ENCODE results near the gene MACROD1.

MACROD1 gene

DNA sequence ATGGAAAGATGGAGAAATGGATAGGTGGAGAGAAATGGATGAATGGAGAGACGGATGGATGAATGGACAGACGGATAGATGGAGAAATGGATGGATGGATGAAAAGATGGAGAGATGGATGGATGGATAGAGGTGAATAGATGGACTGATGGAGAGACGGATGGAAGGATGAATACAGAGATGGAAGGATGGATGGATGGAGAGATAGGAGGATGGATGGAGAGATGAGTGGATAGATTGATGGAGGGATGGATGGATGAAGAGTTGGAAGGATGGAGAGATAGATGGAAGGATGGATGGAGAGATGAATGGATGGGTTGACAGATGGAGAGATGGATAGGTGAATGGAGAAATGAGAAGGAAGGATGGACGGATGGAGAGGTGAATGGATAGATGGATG is 66.5 kb downstream of the MACROD1 start:
- H3K27ac ChIP-seq = no peak overlapping the region
- no peak overlapping the region for H3K4me3 ChIP-seq

DNA sequence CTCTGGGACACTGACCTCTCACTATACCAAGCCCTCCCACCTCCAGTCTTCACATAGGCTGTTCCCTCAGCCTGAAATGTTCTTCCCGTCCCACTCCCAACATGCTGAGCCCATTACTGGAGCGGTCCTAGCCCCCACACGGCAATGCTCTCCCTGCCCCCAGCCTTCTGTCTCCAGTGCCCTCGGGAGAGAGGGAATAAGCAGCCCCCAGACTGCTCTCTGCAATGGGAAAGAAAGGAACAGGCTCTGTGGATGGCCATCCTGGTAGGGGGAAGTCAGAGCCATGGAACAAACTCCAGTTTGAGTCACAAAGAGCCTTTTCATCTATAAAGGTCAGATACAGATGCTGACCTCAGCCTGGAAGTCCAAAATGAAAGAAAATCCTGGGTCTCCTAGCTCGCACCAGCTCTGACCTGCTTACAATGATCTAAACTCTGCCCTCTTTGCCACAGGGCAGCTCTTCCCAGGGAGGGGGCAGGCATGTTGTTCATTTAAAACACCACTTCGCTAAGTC is 67.5 kb downstream of the MACROD1 start:
- no peak overlapping the region for H3K27ac ChIP-seq
- no peak overlapping the region for H3K4me3 ChIP-seq

DNA sequence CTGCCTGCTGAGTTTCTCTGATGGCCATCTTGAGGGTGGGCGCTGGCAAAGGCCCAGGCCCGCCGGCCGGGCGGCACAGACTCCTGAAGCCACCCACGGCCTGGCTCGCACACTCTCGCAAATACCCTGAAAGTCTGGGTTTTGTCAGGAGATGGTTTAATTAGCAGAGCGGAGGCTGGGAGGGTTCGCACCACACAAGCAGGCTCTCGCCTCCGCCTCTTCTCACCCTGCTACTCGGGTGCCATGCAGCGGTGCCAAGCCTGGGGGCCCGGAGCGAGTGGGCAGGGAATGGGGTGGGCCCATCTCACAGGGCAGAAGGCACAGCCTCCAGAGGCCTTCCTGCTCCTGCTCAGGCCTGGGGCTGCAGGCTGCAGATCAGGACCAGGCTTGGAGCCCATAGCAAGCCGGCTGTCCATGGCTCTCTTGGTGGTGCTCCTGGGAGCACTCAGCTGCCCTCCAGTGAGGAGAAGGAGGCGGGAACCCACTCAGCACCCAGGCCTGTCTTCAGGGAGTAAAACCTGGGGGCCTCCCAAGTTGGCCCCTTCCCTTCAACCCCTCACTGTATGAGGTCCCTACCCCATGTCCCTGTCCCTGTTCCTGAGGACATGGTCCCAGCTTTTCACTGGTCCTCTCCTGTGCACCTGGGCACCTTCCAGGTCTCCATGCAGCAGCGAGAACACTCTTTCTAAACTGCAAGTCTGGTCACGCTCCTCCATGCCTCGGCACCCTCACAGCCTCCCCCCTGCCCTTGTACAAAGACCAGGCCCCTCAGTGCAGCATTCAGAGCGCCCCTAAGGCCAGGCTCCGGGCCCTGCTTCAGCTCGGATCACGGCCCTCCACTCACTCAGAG is 68.2 kb downstream of the MACROD1 start:
- Histone ChIP-seq H3K4me3 (no peak overlapping the region), H3K27ac (no peak overlapping the region)

DNA sequence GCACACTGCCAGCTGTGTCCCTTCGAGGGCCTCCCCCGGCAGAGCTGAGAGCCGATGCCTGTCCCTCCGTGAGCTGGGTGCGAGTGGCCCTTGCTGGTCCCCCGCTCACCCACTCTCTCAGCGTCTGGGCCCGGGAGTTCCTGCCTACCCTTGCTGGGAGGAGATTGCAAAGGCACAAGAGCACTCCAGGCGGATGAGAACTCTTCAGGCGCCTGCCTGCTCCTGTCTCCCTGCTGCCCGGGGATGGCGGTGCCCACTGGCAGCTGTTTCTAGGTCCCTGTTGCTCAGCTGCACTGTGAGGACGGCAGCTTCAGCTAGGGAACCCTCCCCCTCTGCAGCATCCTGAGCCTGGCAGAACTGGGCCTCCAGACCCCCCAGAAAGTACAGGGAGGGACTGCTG is 69.1 kb downstream of the MACROD1 start:
- peak overlapping the region in 1 of 21 experiments; percentile 25 for H3K27ac ChIP-seq
- H3K4me3 ChIP-seq = no peak overlapping the region

DNA sequence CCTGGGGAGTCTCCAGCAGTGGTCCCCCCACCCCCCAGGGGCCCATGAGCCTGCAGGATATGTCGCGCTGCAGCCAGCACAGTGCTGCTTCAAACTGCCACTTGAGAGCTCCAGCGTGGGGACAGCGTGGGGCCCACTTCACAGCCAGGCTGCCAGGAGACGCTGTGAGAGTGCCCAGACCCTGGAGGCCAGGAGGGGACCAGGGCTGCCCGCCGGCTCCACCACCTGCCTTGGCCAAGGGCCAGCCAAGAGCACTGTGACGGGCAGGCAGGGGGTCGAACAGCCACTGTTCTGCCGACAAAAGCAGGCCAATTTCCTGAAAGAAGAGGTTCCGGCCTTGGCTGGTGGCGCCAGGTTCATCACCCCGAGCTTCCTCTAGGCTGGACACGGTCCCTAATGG is 70.0 kb downstream of the MACROD1 start:
- H3K27ac ChIP-seq = no peak overlapping the region
- H3K4me3 ChIP-seq = no peak overlapping the region

DNA sequence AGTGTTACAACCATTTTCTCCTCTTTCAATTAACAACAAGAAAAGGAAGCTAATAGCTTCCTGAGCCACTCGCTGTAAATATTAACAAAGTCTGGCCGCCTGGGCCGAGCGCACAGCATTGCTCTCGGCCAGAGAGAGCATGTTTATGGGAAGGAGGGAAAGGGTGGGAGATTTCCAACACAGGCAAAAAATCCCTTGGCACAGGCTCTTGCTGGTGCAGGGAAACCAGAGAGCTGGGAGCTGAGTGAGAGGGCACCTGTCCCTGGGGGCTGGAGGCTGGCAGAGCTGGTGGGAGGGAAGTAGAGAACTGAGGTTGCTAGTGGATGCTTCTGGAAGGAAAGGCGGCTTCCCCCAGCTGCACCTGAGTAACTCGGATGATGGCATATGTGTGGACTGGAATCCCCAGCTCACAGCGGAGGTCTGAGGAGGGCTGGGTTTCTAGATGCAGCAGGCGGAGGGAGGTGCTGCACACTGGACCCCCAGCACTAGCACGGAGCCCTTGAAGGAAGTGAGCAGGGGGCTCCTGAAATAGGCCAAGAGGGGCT is 70.6 kb downstream of the MACROD1 start:
- Histone ChIP-seq H3K27ac (no peak overlapping the region), H3K4me3 (no peak overlapping the region)

DNA sequence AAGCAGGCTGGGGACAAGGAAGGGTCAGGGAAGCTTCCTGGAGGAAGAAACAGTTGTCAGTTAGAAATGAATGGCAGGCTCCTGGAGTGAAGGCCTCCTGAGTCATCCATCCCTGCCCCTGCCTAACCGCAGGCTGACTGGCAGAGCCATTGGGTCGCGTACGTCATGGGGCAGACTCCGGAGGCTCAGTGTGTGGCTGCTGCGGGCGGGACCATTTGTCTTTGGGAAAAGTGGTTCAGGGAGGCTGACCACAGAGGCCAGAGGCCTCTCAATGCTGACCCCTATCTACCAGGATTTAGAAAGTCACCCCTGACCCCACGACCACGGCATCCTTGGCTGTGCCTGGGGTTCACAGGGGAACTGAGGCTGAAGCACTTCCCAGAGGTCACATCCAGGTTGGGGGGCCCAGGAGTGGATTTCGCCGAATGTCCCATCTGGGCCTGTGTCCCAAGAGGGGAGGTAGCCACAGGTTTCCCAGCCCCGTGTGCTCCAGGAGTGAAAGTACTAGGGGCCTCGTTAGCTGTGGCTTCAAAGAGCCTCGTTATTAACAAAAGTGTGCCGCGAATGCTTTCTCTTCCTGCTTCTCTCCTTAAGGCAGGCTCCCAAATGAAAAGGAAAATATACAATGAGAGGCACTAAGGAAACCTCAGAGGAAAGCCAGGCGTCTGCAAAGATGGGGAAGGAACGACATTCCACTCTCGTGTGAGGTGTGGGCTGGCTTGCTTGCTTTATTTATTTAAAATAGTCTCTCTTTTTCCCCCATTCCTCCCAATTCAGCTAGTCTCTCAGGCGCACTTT is 71.3 kb downstream of the MACROD1 start:
- no peak overlapping the region for H3K27ac ChIP-seq

DNA sequence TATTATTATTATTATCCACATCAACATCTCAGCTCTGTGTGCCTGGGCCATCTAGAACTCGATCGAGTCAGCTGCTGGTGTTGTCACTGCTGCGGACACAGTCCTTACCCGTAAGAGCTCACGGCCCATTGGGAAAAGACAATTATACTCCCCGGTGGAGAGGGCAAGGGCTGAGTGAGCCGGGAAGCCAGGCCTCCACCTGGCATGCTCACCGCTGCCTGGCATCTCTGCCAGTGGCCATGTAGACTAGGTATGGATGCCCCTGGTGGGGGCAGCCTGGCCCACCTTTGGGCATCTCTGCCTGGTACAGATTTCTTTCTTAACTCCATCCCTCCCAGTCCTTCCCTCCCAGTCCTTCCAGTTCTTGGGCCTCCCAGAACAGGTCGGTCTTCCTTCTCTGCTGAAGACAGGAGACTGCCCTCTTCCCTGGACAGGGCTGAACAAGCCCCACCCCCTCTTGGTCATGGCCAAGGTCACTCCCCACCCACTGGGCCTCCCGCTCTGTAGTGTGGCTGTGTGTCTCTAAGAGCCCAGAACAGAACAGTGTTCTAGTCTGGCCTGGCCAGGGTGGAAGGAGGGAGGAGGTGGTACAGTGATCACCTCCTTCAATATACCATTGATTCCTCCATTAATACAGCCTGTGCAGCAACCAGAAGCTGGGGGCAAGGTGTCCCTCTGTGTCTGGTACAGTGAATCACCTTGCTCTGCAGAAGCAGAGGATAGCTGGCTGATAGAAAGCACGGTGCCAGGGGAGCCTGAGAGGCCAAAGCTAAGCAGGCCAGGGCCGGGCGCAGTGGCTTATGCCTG is 72.5 kb downstream of the MACROD1 start:
- H3K4me3 ChIP-seq = no peak overlapping the region
- no peak overlapping the region for H3K27ac ChIP-seq

More for the DNA sequence above, 71.3 kb downstream of the MACROD1 start:
- no peak overlapping the region for H3K4me3 ChIP-seq

DNA sequence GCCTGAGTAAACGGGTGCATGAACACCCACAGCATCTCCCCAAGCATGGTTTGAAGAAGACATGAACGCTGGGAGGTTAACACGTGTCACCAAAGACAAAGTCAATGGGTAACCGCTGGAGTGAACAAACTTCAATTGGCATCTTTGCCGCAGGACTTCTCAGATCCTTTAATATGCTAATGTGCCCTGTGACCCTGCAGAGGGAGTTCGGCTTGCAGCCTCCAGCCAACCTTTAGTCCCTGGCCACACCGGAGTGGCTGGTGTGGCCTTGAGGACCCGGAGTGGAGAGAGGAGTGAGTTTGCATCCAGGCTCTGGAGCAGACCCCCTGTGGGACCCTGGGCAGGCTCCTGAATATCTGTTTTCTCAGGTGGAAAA is 73.2 kb downstream of the MACROD1 start:
- Histone ChIP-seq H3K27ac (no peak overlapping the region), H3K4me3 (no peak overlapping the region)

DNA sequence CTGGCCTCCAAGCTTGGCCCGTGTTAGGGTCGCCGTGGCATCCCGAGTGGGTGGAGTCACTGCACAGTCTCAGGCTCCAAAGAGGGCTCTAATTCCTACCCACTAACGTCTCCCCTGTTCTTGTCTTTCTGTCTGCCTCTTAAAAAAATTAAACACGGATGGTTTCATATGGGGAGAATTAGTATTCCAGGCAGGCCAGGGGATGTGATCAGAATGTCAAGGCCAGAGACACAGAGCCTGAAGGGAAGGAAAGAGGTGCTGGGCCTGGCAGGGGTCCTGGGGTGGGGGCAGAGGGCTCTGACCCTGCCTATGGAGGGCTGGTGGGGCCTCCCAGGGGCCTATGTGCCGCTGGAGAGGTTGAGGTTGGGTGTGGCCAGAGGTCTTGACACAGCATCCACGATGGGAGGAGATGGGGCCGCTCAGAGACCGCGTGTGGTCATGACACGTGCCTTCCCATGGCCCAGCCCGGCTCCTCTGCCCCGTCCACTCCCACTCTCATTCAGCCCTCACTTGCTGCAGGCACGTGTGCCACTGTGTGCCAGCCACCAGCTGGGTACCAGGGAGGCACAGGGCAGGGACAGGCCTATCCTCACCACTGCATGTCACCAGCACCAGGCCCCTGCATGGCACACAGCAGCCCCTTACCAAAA is 73.7 kb downstream of the MACROD1 start:
- Histone ChIP-seq H3K4me3 (no peak overlapping the region), H3K27ac (no peak overlapping the region)

DNA sequence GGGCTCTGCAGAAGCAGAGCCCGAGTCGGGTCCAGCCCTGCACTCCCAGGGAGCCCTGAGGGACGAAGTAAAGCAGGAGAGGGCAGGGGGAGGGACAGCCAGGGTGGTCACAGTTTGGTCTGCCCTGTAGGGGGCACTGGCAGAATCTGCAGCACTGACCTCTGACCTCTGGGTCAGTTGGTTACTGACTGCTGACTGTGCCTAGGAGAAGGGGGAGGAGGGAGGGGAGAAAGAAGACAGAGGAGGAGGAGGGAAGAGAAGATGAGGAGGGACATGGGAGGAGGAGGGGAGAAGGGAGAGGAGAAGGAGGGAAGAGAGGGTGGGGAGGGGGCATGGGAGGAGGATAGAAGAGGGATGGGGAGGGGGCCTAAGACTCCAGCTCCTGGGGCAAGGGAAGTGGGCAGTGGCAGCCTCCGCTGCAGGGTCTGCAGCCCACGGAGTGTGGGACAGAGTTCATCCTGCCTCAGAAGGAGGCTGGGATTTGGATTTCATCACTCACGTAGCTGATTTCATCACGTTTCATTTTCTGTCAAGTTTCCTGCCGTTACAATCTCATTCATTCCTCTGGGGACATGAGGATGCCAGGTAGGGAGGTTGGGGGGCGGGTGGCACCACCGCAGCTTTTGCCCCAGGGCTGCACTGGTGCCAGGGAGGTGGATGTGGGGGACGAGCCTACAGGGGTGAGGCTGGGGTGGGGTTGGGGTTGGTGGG is 75.0 kb downstream of the MACROD1 start:
- Histone ChIP-seq H3K4me3 (no peak overlapping the region), H3K27ac (no peak overlapping the region)

DNA sequence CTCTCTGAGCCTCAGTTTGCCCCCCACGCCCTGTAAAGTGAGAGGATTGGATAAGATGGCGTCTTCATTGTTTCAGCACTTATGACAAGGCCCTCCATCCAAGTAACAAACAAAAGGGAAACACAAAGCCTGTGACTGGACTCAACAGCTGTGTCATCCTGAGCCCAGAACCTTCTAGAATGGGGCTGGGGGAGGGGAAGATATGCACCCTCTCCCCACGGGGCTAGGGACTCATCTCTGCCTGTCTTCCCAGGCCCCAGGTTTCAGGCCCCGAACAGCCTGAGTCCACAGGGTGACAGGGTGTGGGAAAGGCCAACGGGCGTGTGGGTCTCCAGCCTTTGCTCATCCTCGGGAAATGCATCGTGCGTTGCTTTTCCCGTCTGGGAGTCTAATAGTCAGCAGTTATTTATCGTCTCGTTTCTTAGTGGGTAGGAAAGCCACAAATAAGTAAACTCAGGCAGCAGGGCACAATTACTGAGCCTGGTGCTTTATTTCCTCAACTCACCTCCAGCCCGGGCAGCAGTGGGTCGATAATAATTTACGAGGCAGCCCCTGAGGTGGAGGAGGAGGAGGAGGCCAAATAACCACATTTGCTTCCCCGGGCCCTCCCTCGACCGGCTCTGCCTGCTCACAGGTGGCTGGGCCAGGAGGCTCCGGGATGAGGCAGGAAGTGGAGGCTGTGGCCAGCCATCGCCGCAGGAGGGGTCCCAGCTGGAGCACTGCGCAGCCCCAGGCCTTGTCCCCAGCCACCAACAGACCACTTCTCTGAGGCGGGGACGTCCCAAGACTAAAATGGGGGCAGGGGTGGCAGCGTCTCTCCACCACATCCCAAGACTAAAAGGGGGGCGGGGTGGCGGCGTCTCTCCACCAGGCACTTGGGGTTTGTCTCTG is 75.8 kb downstream of the MACROD1 start:
- Histone ChIP-seq H3K27ac (no peak overlapping the region), H3K4me3 (no peak overlapping the region)

DNA sequence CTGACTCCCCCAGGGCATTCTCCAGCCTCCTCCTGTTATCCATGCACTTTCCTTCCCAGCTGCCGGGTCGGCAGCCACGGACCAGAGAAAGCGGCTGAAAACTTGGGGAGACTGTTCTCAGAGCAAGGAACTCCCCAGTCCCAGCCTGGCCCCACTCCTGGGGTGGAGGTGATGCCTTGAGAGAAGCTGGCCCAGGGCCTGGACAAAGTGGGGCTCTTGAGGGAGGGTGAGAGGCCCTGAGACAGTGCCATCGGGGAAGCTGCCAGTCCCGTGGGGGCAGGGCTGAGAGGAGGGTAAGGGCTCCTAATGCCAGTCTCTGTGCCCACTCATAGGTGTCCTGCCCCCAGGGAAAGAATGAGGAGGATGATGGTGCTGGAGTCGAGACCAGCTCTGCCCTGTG is 76.4 kb downstream of the MACROD1 start:
- H3K27ac ChIP-seq = no peak overlapping the region
- no peak overlapping the region for H3K4me3 ChIP-seq

DNA sequence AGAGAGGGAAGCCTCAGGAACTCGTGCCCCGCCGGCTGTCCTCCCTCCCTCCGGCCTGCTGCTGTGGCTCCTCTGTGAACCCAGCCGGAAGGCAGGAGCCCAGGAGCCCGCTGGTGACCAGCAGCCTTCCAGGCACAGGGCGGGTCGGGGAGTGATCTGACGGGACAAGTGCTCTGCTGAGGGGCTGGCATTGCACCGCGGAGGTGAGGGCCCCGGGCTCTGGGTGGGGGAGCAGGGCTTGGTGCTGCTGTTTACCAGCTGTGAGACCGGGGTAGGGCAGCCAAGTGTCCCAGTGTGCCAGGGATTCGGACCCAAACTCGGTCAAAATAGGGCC is 76.9 kb downstream of the MACROD1 start:
- H3K4me3 ChIP-seq = no peak overlapping the region
- H3K27ac ChIP-seq = no peak overlapping the region

DNA sequence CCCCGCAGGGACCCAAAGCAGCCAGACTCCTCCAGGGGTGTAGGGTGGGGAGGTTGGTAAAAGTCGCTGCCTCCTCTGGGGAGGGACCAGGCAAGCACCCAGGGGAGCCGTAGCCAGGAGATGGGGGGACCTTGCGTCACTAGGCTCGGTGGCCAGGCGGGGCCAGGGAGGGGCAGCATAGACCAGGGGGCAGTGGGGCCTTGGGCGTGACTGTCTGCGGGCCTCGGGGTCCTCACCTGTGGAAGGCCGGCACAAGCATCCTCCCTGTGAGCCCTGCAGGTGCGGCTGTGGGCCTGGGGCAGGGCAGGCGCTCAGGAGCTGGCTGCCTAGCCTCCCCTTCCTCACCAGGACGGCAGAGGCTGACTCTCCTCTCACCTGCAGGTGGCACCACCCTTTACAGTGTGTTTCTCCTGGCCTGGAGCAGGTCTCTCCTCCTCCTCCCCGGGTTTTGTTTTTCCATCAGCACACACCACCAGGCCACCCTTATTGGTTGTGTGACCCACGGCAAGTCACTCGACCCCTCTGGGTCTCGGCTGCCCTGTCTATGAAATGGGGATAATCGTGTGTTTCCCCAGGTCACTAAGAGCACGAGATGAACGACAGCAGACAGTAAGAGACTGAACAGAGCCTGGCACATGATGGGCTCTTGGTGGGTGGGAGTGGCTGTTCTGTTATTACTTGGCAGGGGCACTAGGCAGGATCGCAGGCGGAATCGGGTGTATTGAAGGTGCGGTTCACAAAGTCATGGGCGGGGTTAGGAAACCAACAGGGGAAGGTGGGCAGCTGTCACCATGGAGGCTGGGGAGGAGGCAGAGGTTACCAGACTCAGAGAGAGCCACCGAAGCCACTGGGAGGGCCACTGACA is 77.5 kb downstream of the MACROD1 start:
- no peak overlapping the region for H3K4me3 ChIP-seq
- no peak overlapping the region for H3K27ac ChIP-seq

DNA sequence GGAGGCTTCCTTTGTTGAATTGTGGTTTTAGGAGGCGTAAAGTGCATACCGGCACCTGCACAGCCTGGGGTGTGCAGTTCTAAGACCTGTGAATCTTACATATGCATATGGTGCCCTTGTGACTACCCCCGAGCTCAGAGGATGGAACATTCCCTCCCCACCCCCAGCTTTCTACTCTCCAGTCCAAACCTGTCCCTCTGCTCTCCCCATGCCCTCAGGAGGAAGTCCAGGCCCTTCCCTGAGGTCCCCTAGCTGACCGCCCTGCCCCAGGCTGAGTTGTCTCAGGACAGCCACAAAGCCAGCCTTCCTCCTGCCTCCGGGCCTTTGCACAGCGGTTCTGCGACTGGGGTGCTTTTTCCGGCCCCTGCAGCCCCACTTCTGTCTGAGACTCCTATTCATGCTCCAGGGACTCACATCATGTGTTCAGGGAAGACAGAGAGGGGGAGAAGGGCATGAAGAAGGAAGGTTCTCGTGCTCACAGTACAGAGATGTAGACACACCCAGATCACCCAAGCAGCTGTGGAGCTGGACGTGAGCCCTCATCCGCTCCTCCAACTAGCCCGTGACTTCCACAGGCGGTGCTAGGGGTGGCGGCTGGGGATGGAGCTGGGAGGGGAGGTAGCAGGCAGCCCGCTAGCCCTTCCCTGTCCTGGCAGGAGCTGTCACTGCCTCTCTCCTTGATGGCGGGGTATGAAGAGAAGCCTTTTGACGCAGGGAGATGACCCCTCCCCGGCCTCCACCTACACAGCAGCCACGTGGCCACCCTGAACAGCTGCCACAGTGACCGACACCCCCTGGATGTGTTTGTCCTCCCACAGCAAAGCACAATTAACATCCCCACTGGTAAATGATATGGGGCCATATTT is 79.4 kb downstream of the MACROD1 start:
- Histone ChIP-seq H3K27ac (no peak overlapping the region), H3K4me3 (no peak overlapping the region)

Measured in skin epidermis (tissue), 12 donors.